HG03354 (cell line): Measurements from ENCODE around the gene KCNN2.
"Not testable (repeated sequence)": the region's sequence is repeated elsewhere in the genome, so short reads cannot be mapped to it uniquely, and the experiment has no call there.

Experiments used
- ATAC-seq: cut with Tn5 transposase; IDR thresholded peaks from one replicate; pipeline ENCODE4 v1.9.1; 2021; ENCODE audit warnings: mild to moderate bottlenecking; ENCODE audit not compliant: unreplicated experiment, poor library complexity, severe bottlenecking

Gene KCNN2

GRCh38 chr5:114415760-114416159, 53.9 kb downstream of the KCNN2 start:
- ATAC-seq: no peak

- ATAC-seq: no peak
Measured at GRCh38 chr5:114416254-114416653, 54.4 kb downstream of the KCNN2 start.

GRCh38 chr5:114417519-114417918, 55.6 kb downstream of the KCNN2 start:
- ATAC-seq: no peak

- peak; percentile 97 for ATAC-seq
Measured at GRCh38 chr5:114418176-114419066, 56.6 kb downstream of the KCNN2 start.

DNA sequence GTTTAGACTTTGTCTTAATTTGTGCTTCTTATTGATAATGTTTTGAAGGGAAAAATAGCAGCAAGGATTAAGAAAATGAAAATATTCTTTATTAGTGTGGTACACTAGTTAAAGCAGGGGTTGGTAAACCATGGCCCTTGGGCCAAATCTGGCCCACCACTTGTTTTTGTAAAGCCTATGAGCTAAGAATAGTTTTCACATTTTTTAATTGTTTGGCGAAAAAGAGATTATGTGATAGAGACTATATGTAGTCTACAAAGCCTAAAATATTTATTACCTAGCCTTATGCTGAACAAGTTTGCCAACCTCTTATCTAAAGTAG, 57.2 kb downstream of the KCNN2 start:
- peak; percentile 36 for ATAC-seq

GRCh38 chr5:114419959-114420358, 58.1 kb downstream of the KCNN2 start:
- ATAC-seq: no peak

DNA sequence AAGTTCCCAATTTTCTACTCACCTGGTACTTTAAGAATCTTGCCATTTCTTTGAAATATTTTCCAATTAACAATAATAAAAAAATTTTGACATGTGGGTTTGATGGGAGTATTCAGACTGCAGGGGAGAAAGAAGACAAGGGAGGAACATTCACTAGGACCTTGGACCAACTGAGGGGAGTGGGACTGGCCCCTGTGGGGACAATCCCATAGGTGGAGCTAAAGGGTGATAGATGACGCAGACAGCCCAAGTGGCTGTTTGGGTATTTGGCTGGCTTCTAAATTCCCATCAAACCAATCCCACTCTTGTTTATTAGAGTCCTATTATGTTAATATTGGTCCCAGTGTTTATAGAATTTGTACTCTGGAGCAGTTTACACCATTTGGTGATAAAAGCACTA, 65.3 kb downstream of the KCNN2 start:
- no peak for ATAC-seq

DNA sequence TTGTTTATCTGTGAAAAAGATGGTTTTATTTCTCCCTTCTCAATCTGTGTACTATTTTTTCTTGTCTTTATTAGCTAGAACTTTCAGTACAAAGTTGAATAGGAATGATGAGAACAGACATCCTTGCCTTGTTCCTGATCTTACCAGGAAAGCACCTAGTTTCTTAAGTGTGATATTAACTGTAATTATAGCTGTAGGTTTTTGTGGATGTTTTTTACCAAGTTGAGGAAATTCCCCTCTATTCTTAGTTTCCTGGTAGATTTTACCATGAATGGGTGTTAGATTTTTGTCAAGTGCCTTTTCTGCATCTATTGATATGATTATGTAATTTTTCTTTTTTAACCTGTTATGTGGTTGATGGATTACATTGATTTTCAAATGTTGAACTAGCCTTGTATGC, 68.7 kb downstream of the KCNN2 start:
- no peak for ATAC-seq

GRCh38 chr5:114432684-114433083, 70.8 kb downstream of the KCNN2 start:
- not testable (repeated sequence) for ATAC-seq

- no peak for ATAC-seq
Measured at GRCh38 chr5:114434396-114435219, 72.7 kb downstream of the KCNN2 start.

DNA sequence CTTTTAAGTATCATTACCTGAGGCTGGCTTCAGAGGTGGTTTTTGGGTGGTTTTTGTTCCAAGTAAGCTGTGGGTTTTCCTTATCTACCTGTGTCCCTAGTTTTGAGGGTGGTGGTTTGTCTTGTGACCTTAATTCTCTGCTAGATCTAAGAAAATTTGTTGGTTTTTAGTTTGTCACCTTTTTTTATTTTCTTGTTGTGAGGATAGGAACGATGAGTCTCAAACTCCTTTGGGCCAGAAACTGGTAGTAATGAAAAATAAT, 73.3 kb downstream of the KCNN2 start:
- ATAC-seq: no peak

- ATAC-seq: peak; percentile 81
Measured at GRCh38 chr5:114435885-114436299, 74.0 kb downstream of the KCNN2 start.

GRCh38 chr5:114437936-114438335, 76.1 kb downstream of the KCNN2 start:
- ATAC-seq: no peak

DNA sequence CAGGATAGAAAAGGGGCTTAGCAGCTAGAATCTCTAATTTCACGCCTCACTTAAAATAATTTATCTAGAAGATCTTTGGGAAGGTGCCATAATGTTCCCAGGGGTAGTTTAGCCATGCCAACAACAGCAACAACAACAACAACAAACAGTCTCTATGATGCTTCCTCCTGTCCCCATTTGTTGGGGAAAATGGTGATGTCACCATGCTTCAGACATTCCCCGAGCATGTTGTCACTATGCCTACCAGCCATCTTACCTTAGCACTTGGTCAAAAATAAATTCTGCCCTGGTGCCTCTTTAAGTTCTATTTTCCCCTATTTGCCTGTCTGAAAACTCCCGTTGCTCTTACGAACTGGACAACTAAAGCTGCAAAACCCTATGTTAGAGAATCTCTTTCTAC, 76.6 kb downstream of the KCNN2 start:
- no peak for ATAC-seq

- peak; percentile 56 for ATAC-seq
Measured at GRCh38 chr5:114447084-114447773, 85.4 kb downstream of the KCNN2 start.

GRCh38 chr5:114448481-114448880, 86.6 kb downstream of the KCNN2 start:
- ATAC-seq: no peak

DNA sequence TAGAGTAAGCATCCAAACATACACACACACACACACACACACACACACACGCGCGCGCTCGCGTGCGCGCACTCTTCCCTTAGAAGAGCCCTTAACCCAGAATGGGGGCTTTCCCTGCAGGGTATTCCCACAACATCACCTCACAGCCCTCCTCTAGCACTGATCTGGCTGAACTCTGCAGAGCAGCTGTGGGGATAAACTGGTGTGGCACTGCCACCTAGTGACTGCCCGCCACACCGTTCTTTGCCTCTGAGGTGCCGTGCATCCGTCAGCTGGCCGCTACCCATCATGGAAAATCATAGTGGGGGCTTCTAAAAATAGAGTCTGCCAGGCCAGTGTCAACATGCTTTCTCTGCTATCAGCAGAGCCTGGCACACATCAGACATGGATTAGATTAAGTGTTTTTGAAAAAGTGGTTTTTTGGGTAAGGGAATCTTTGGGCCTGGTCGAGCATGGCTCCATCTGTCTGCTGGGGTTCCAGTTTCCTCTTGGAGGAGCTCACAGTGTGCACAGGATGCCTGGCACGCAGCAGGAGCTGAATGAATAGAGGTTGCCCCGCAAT, 88.1 kb downstream of the KCNN2 start:
- peak; percentile 98 for ATAC-seq

GRCh38 chr5:114450437-114450836, 88.6 kb downstream of the KCNN2 start:
- ATAC-seq: no peak

DNA sequence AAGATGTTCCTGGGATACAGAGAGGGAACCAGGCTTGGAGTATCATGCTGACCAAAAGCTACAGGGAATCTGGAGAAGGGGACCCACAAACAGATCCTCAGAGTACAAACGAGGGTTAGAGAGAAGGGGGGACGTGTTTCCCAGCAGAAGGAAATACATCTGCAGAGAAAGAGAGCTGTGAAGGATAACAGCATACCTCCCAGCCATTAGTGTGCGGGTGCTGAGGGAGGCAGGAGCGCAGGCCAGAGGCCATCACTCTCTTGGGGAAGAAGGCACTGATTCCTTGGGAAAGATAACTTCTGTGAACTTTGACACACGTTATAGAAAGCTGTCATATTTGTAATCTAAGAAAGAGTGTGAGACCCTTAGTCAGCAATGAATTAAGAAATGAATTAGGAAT, 96.9 kb downstream of the KCNN2 start:
- no peak for ATAC-seq

DNA sequence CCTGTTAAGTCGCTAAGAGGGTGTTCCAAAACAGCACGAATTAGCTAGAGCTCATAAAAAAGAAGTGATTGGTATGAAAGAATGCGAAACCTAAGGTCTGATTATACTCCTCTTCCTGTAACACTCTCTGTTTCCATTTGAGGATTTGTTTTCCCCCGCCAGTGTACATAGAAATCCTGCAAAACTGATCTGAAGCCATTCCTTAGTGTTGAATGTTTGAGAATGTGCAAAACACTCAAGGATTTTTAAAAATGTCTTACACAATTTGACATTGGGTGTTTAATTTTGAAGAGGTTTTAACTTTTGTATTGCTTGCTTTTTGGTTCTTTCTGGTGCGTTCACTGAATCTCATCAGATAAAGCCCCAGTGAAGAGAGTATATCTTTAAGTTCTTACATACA, 105.3 kb downstream of the KCNN2 start:
- no peak for ATAC-seq
